Small intestine (tissue), 7 donors: ENCODE data around the gene LRRC7. TPM values are rescaled to one million over a fixed set of nuclear protein-coding genes. Genes with fewer than 3 reads are reported as not detected.

ENCODE experiments used
- DNase-seq, 2 donors: peaks; one replicate each; pipeline versions ENCODE4 v3.0.0 to v3.0.0-alpha.2; 2013
- FAIRE-seq: peaks from 2 replicates; lab custom pipeline; 2012; peaks lifted over from hg19 to GRCh38; lab: Jason Lieb, UNC
- H3K27ac ChIP-seq, 3 donors: one replicate each; pipeline ENCODE4 v1.5.1; 2013; ENCODE audit warnings: low read length in 2 of 3, mild to moderate bottlenecking in 2 of 3, control low read depth in 1 of 3, inconsistent platforms in 1 of 3, low read depth in 1 of 3, moderate library complexity in 1 of 3
- H3K27me3 ChIP-seq, 3 donors: one replicate each; pipeline ENCODE4 v1.6.1; 2013; ENCODE audit warnings: low read length in 3 of 3, inconsistent platforms in 1 of 3; ENCODE audit not compliant: control insufficient read depth in 3 of 3, insufficient read depth in 3 of 3
- H3K36me3 ChIP-seq, 3 donors: one replicate each; pipeline ENCODE4 v1.6.1; 2013; ENCODE audit warnings: low read length in 3 of 3, inconsistent platforms in 1 of 3, low read depth in 1 of 3, mild to moderate bottlenecking in 1 of 3, moderate library complexity in 1 of 3; ENCODE audit not compliant: control insufficient read depth in 3 of 3, insufficient read depth in 2 of 3
- H3K4me1 ChIP-seq, 3 donors: one replicate each; pipeline ENCODE4 v1.6.1; 2013; ENCODE audit warnings: low read length in 2 of 3, inconsistent platforms in 1 of 3, low read depth in 1 of 3, mild to moderate bottlenecking in 1 of 3, moderate library complexity in 1 of 3; ENCODE audit not compliant: control insufficient read depth in 3 of 3, insufficient read depth in 2 of 3
- H3K4me3 ChIP-seq, 3 donors: one replicate each; pipeline ENCODE4 v1.5.1; 2013; ENCODE audit warnings: low read length in 3 of 3, control low read depth in 1 of 3, inconsistent platforms in 1 of 3, low read depth in 1 of 3, mild to moderate bottlenecking in 1 of 3, moderate library complexity in 1 of 3
- H3K9me3 ChIP-seq, 2 donors: one replicate each; pipeline ENCODE4 v1.6.1; 2013; ENCODE audit warnings: low read depth in 1 of 2, low read length in 1 of 2; ENCODE audit not compliant: control insufficient read depth in 2 of 2, insufficient read depth in 1 of 2
- WGBS, 3 donors: extraction: QIAGEN DNeasy Blood & Tissue Kit; methylation state at CpG; one replicate each; pipeline ENCODE4 v1.1.7; 2013; 5-methylcytosine and 5-hydroxymethylcytosine counted together
- polyA plus RNA-seq, 4 donors: library from polyadenylated mRNA; stranded (reverse) in 3 of 4; unstranded in 1 of 4; fragments of 200-250 nt in 3 of 4; fragments of 120-200 nt in 1 of 4; gene quantifications; one replicate each; pipeline versions ENCODE4 v1.2.1 to v1.2.3, GENCODE V29; 2013
- donor health status: healthy with polysubstance abuse.
- donor health status: control.
- donor health status: control.
- donor health status: Bipolar disorder and iron deficiency.
- donor health status: healthy.

The LRRC7 gene
- polyA plus RNA-seq, 4 donors = 0.33 to 2.2 TPM; not detected in 2

- Histone ChIP-seq H3K4me3 (no peak overlapping the region), H3K36me3 (no peaks in the 10 kb centered on the region), H3K27ac (no peak overlapping the region), H3K9me3 (no peaks in the 10 kb centered on the region), H3K27me3 (no peaks in the 10 kb centered on the region), H3K4me1 (no peaks in the 10 kb centered on the region)
- DNase-seq (no peak), FAIRE-seq (no peak)
- WGBS, 3 donors = 64 to 76% (median 67%) methylated on average over 1 of the region's 1 CpG
Observed at GRCh38 chr1:69533343-69533742, 34.4 kb upstream of the LRRC7 start.

- no peaks in the 10 kb centered on the region for H3K9me3 ChIP-seq
- H3K27ac ChIP-seq = no peak overlapping the region
- H3K27me3 ChIP-seq = no peaks in the 10 kb centered on the region
- no peaks in the 10 kb centered on the region for H3K36me3 ChIP-seq
- no peak overlapping the region for H3K4me3 ChIP-seq
- DNase-seq (no peak), FAIRE-seq (no peak)
- WGBS, 3 donors = 38 to 57% (median 53%) methylated on average over 1 of the region's 1 CpG
- H3K4me1 ChIP-seq = no peaks in the 10 kb centered on the region
Observed at GRCh38 chr1:69534829-69535228, 32.9 kb upstream of the LRRC7 start.

- H3K4me1 ChIP-seq = no peaks in the 10 kb centered on the region
- H3K9me3 ChIP-seq = no peaks in the 10 kb centered on the region
- H3K27me3 ChIP-seq = no peaks in the 10 kb centered on the region
- H3K36me3 ChIP-seq = no peaks in the 10 kb centered on the region
- no peak overlapping the region for H3K27ac ChIP-seq
- FAIRE-seq (no peak), DNase-seq (no peak)
- no peak overlapping the region for H3K4me3 ChIP-seq
- WGBS, 3 donors = 45 to 64% (median 56%) methylated on average over 3 of the region's 3 CpGs
Observed at GRCh38 chr1:69535490-69535889, 32.2 kb upstream of the LRRC7 start.

- WGBS, 3 donors = 67 to 80% (median 71%) methylated on average over 6 of the region's 6 CpGs
- H3K4me3 ChIP-seq = no peak overlapping the region
- no peaks in the 10 kb centered on the region for H3K4me1 ChIP-seq
- no peaks in the 10 kb centered on the region for H3K36me3 ChIP-seq
- no peak overlapping the region for H3K27ac ChIP-seq
- no peaks in the 10 kb centered on the region for H3K27me3 ChIP-seq
- DNase-seq (no peak), FAIRE-seq (no peak)
- H3K9me3 ChIP-seq = no peaks in the 10 kb centered on the region
Observed at GRCh38 chr1:69540052-69540451, 27.7 kb upstream of the LRRC7 start.

- Histone ChIP-seq H3K27me3 (no peaks in the 10 kb centered on the region), H3K36me3 (no peaks in the 10 kb centered on the region), H3K9me3 (no peaks in the 10 kb centered on the region), H3K4me3 (no peak overlapping the region), H3K27ac (no peak overlapping the region), H3K4me1 (no peaks in the 10 kb centered on the region)
- 74 to 83% (median 82%) methylated on average over 8 of the region's 8 CpGs for WGBS, 3 donors
- DNase-seq = no peak
- FAIRE-seq = no peak
Observed at GRCh38 chr1:69551476-69552324, 16.0 kb upstream of the LRRC7 start.

GRCh38 chr1:69553726-69554125 is 14.0 kb upstream of the LRRC7 start:
- FAIRE-seq = no peak
- H3K4me3 ChIP-seq = no peak overlapping the region
- WGBS, 3 donors = 77 to 81% (median 79%) methylated on average over 1 of the region's 1 CpG

GRCh38 chr1:69568421-69569174 is 876 bp downstream of the LRRC7 start:
- 1 to 4% (median 4%) methylated on average over 44 to 47 of the region's 47 CpGs for WGBS, 3 donors
- no peak for FAIRE-seq
- Histone ChIP-seq H3K27me3 (peaks cover 2 to 47% (median 13%) of the 10 kb centered on the region in 3 donors), H3K9me3 (no peaks in the 10 kb centered on the region), H3K4me1 (peaks cover 0 to 7% (median 3%) of the 10 kb centered on the region in 3 donors), H3K27ac (no peak overlapping the region), H3K4me3 (peak overlapping the region; percentile 20 to 41 (median 40)), H3K36me3 (no peaks in the 10 kb centered on the region)
- peak in 1 of 2 donors; percentile 2 for DNase-seq

More at GRCh38 chr1:69553726-69554125, 14.0 kb upstream of the LRRC7 start:
- Histone ChIP-seq H3K4me1 (no peaks in the 10 kb centered on the region), H3K27me3 (no peaks in the 10 kb centered on the region), H3K9me3 (no peaks in the 10 kb centered on the region), H3K27ac (no peak overlapping the region), H3K36me3 (no peaks in the 10 kb centered on the region)
- DNase-seq = no peak

- Histone ChIP-seq H3K27me3 (peaks cover 2 to 47% (median 13%) of the 10 kb centered on the region in 3 donors), H3K4me3 (peak overlapping the region in 1 of 3 donors; percentile 40), H3K27ac (no peak overlapping the region), H3K4me1 (peaks cover 0 to 7% (median 3%) of the 10 kb centered on the region in 3 donors), H3K9me3 (no peaks in the 10 kb centered on the region), H3K36me3 (no peaks in the 10 kb centered on the region)
- FAIRE-seq (no peak), DNase-seq (peak in 1 of 2 donors; percentile 2)
- 4 to 10% (median 10%) methylated on average over 12 of the region's 12 CpGs for WGBS, 3 donors
Observed at GRCh38 chr1:69569175-69569541, 1.4 kb downstream of the LRRC7 start.
